Activated CD4-positive, alpha-beta T cell treated with anti-CD3 and anti-CD28 coated beads for 36 hours (primary cell): ENCODE results near the gene COBLL1. TPM values are rescaled to one million over a fixed set of nuclear protein-coding genes. Genes with fewer than 3 reads are reported as not detected.

ENCODE experiments used
- ATAC-seq: fragments of 200-7000 bp; cut with Tn5 transposase; one replicate; pipeline ENCODE4 v1.10.0; 2021; ENCODE audit warnings: mild to moderate bottlenecking, moderate library complexity
- CTCF ChIA-PET: fragments of 350-600 bp; sonication (Branson Sonifier 250); formaldehyde crosslinking; loops from one replicate; lab custom pipeline; 2021; ENCODE audit warnings: antibody characterized with exemption; lab: Charles Lee
- POLR2A ChIA-PET: fragments of 350-600 bp; sonication (Branson Sonifier 250); formaldehyde crosslinking; loops from one replicate; lab custom pipeline; 2021; ENCODE audit warnings: antibody characterized with exemption, inconsistent platforms; lab: Charles Lee
- DNase-seq: peaks from one replicate; pipeline ENCODE4 v3.0.0-alpha.2; 2020
- H3K27ac Mint-ChIP-seq: one replicate; pipeline ENCODE4 v1.8.0; 2021; ENCODE audit warnings: mixed read lengths
- H3K27me3 Mint-ChIP-seq: one replicate; pipeline ENCODE4 v1.8.0; 2021; ENCODE audit warnings: mixed read lengths
- H3K36me3 Mint-ChIP-seq: one replicate; pipeline ENCODE4 v1.8.0; 2021; ENCODE audit warnings: low read depth, mixed read lengths
- H3K4me1 Mint-ChIP-seq: one replicate; pipeline ENCODE4 v1.8.0; 2021; ENCODE audit warnings: mixed read lengths
- H3K4me3 Mint-ChIP-seq: one replicate; pipeline ENCODE4 v1.8.0; 2021; ENCODE audit warnings: mild to moderate bottlenecking, moderate library complexity, mixed read lengths
- H3K9me3 Mint-ChIP-seq: one replicate; pipeline ENCODE4 v1.8.0; 2021; ENCODE audit warnings: low read depth, mixed read lengths
- intact Hi-C, 2 experiments: fragments of 100-400 bp; cut with DNase I in 1 of 2; cut with micrococcal nuclease in 1 of 2; formaldehyde crosslinking; loops; one replicate each; pipeline versions ENCODE4 v1.14.2 to v1.15.1; 2022 to 2024; cut with DNase I, micrococcal nuclease
- total RNA-seq, 2 experiments: library from RNA; stranded (reverse); gene quantifications; one replicate each; pipeline ENCODE4 v1.2.3, GENCODE V29; 2021

Gene COBLL1
- total RNA-seq, 2 experiments from 2014 or later, result not detected

GRCh38 chr2:164813535-164813934, 28.1 kb downstream of the COBLL1 start:
- CTCF ChIA-PET, result no interaction called here
- no peaks in the 10 kb centered on the region for H3K9me3 Mint-ChIP-seq

GRCh38 chr2:164812378-164812777, 29.2 kb downstream of the COBLL1 start:
- H3K4me1 Mint-ChIP-seq, result no peaks in the 10 kb centered on the region
- H3K9me3 Mint-ChIP-seq, result no peaks in the 10 kb centered on the region
- no peaks in the 10 kb centered on the region for H3K27me3 Mint-ChIP-seq
- no peaks in the 10 kb centered on the region for H3K36me3 Mint-ChIP-seq
- no peak overlapping the region for H3K27ac Mint-ChIP-seq
- no peak overlapping the region for H3K4me3 Mint-ChIP-seq
- CTCF ChIA-PET, result no interaction called here
- POLR2A ChIA-PET, result no interaction called here
- ATAC-seq, result no peak
- intact Hi-C loops, result no loop called here
- no peak for DNase-seq

More at GRCh38 chr2:164813535-164813934, 28.1 kb downstream of the COBLL1 start:
- intact Hi-C loops, result no loop called here
- no peak overlapping the region for H3K4me3 Mint-ChIP-seq
- no peaks in the 10 kb centered on the region for H3K36me3 Mint-ChIP-seq
- ATAC-seq (no peak), DNase-seq (no peak)
- no peak overlapping the region for H3K27ac Mint-ChIP-seq
- no peaks in the 10 kb centered on the region for H3K4me1 Mint-ChIP-seq
- H3K27me3 Mint-ChIP-seq, result no peaks in the 10 kb centered on the region
- POLR2A ChIA-PET, result no interaction called here

- no peaks in the 10 kb centered on the region for H3K36me3 Mint-ChIP-seq
- no peaks in the 10 kb centered on the region for H3K4me1 Mint-ChIP-seq
- ATAC-seq (no peak), DNase-seq (no peak)
- H3K9me3 Mint-ChIP-seq, result no peaks in the 10 kb centered on the region
- intact Hi-C loops, result no loop called here
- H3K4me3 Mint-ChIP-seq, result no peak overlapping the region
- H3K27me3 Mint-ChIP-seq, result no peaks in the 10 kb centered on the region
- no peak overlapping the region for H3K27ac Mint-ChIP-seq
- ChIA-PET POLR2A (no interaction called here), CTCF (no interaction called here)
These were observed 29.8 kb downstream of the COBLL1 start for GRCh38 chr2:164811819-164812218.

- no peak overlapping the region for H3K4me3 Mint-ChIP-seq
- ChIA-PET CTCF (no interaction called here), POLR2A (no interaction called here)
These were observed 30.8 kb downstream of the COBLL1 start for GRCh38 chr2:164810843-164811242.

GRCh38 chr2:164808776-164809175, 32.8 kb downstream of the COBLL1 start:
- ATAC-seq (no peak), DNase-seq (no peak)
- Mint-ChIP-seq H3K27ac (no peak overlapping the region), H3K4me3 (no peak overlapping the region), H3K4me1 (no peaks in the 10 kb centered on the region), H3K27me3 (no peaks in the 10 kb centered on the region), H3K36me3 (no peaks in the 10 kb centered on the region), H3K9me3 (no peaks in the 10 kb centered on the region)
- intact Hi-C loops, result no loop called here
- POLR2A ChIA-PET, result no interaction called here
- CTCF ChIA-PET, result interaction anchor here (1.2 kb wide), 2 partner anchors 21 to 33 kb away, joined by 3 read pairs; no protein-coding TSS in a partner anchor

More at GRCh38 chr2:164810843-164811242, 30.8 kb downstream of the COBLL1 start:
- DNase-seq, result no peak
- no peak for ATAC-seq
- Mint-ChIP-seq H3K27ac (no peak overlapping the region), H3K4me1 (no peaks in the 10 kb centered on the region), H3K36me3 (no peaks in the 10 kb centered on the region), H3K9me3 (no peaks in the 10 kb centered on the region), H3K27me3 (no peaks in the 10 kb centered on the region)
- intact Hi-C loops, result no loop called here

GRCh38 chr2:164803776-164804466, 37.7 kb downstream of the COBLL1 start:
- H3K36me3 Mint-ChIP-seq, result no peaks in the 10 kb centered on the region
- H3K9me3 Mint-ChIP-seq, result no peaks in the 10 kb centered on the region
- POLR2A ChIA-PET, result no interaction called here
- H3K27ac Mint-ChIP-seq, result no peak overlapping the region
- H3K27me3 Mint-ChIP-seq, result no peaks in the 10 kb centered on the region
- no peak for ATAC-seq
- H3K4me1 Mint-ChIP-seq, result no peaks in the 10 kb centered on the region
- H3K4me3 Mint-ChIP-seq, result no peak overlapping the region
- intact Hi-C loops, result no loop called here
- CTCF ChIA-PET, result no interaction called here
- no peak for DNase-seq

- ChIA-PET CTCF (no interaction called here), POLR2A (no interaction called here)
- Mint-ChIP-seq H3K4me3 (no peak overlapping the region), H3K36me3 (no peaks in the 10 kb centered on the region), H3K27ac (no peak overlapping the region), H3K27me3 (no peaks in the 10 kb centered on the region), H3K4me1 (no peaks in the 10 kb centered on the region), H3K9me3 (no peaks in the 10 kb centered on the region)
- DNase-seq, result no peak
- intact Hi-C loops, result no loop called here
- no peak for ATAC-seq
These were observed 39.4 kb downstream of the COBLL1 start for GRCh38 chr2:164802095-164802707.

GRCh38 chr2:164800572-164800971, 41.1 kb downstream of the COBLL1 start:
- no peak overlapping the region for H3K27ac Mint-ChIP-seq
- H3K4me1 Mint-ChIP-seq, result no peaks in the 10 kb centered on the region
- CTCF ChIA-PET, result interaction anchor here (1.0 kb wide), 1 partner anchor 42 kb away, joined by 3 read pairs; no protein-coding TSS in a partner anchor
- intact Hi-C loops, result no loop called here
- H3K4me3 Mint-ChIP-seq, result no peak overlapping the region
- ATAC-seq (no peak), DNase-seq (no peak)
- peaks cover 3% of the 10 kb centered on the region for H3K27me3 Mint-ChIP-seq
- no peaks in the 10 kb centered on the region for H3K9me3 Mint-ChIP-seq
- POLR2A ChIA-PET, result no interaction called here
- no peaks in the 10 kb centered on the region for H3K36me3 Mint-ChIP-seq

- no peak for DNase-seq
- POLR2A ChIA-PET, result no interaction called here
- intact Hi-C loops, result no loop called here
- Mint-ChIP-seq H3K9me3 (no peaks in the 10 kb centered on the region), H3K4me1 (no peaks in the 10 kb centered on the region), H3K4me3 (no peak overlapping the region), H3K27me3 (peaks cover 3% of the 10 kb centered on the region), H3K36me3 (no peaks in the 10 kb centered on the region), H3K27ac (no peak overlapping the region)
- CTCF ChIA-PET, result no interaction called here
- no peak for ATAC-seq
These were observed 44.0 kb downstream of the COBLL1 start for GRCh38 chr2:164797627-164798026.

GRCh38 chr2:164796999-164797398, 44.6 kb downstream of the COBLL1 start:
- intact Hi-C loops, result no loop called here
- Mint-ChIP-seq H3K4me1 (no peaks in the 10 kb centered on the region), H3K9me3 (no peaks in the 10 kb centered on the region), H3K27ac (no peak overlapping the region), H3K4me3 (no peak overlapping the region), H3K27me3 (peaks cover 3% of the 10 kb centered on the region), H3K36me3 (no peaks in the 10 kb centered on the region)
- POLR2A ChIA-PET, result no interaction called here
- no peak for DNase-seq
- ATAC-seq, result no peak
- CTCF ChIA-PET, result no interaction called here

GRCh38 chr2:164794432-164795231, 47.0 kb downstream of the COBLL1 start:
- DNase-seq (no peak), ATAC-seq (no peak)
- H3K27me3 Mint-ChIP-seq, result peaks cover 3% of the 10 kb centered on the region
- H3K4me3 Mint-ChIP-seq, result no peak overlapping the region
- H3K27ac Mint-ChIP-seq, result no peak overlapping the region
- POLR2A ChIA-PET, result no interaction called here
- no peaks in the 10 kb centered on the region for H3K36me3 Mint-ChIP-seq
- intact Hi-C loops, result no loop called here
- no peaks in the 10 kb centered on the region for H3K9me3 Mint-ChIP-seq
- no peaks in the 10 kb centered on the region for H3K4me1 Mint-ChIP-seq
- CTCF ChIA-PET, result no interaction called here

- DNase-seq (no peak), ATAC-seq (no peak)
- Mint-ChIP-seq H3K27ac (no peak overlapping the region), H3K9me3 (no peaks in the 10 kb centered on the region), H3K4me1 (no peaks in the 10 kb centered on the region), H3K27me3 (peaks cover 3% of the 10 kb centered on the region), H3K36me3 (no peaks in the 10 kb centered on the region), H3K4me3 (no peak overlapping the region)
- intact Hi-C loops, result no loop called here
- POLR2A ChIA-PET, result no interaction called here
- CTCF ChIA-PET, result no interaction called here
These were observed 47.6 kb downstream of the COBLL1 start for GRCh38 chr2:164794016-164794415.
